OCI-LY1 (cell line): Measurements from ENCODE around the gene ADIG.

ENCODE experiments used
- H2AFZ ChIP-seq: fragments of 200-600 bp; sonication (generic), shearing (Covaris generic); 2 replicates; pipeline ENCODE4 v1.6.0; 2014; ENCODE audit warnings: antibody characterized with exemption, mild to moderate bottlenecking, low read length
- H3F3A ChIP-seq: fragments of 200-600 bp; sonication (generic), shearing (Covaris generic); 2 replicates; pipeline ENCODE4 v1.6.0; 2014; ENCODE audit warnings: mild to moderate bottlenecking, antibody characterized with exemption, low read length, moderate library complexity; ENCODE audit not compliant: insufficient read depth
- H3K27ac ChIP-seq: fragments of 200-600 bp; sonication (generic); 2 replicates; pipeline ENCODE4 v1.5.1; 2014; ENCODE audit warnings: low read length, mixed run types, mild to moderate bottlenecking, low read depth; ENCODE audit not compliant: poor library complexity, severe bottlenecking
- H3K27me3 ChIP-seq: fragments of 200-600 bp; sonication (generic); 2 replicates; pipeline ENCODE4 v1.6.0; 2014; ENCODE audit warnings: antibody characterized with exemption, mild to moderate bottlenecking, low read length, moderate library complexity; ENCODE audit not compliant: insufficient read depth
- H3K36me3 ChIP-seq: fragments of 200-600 bp; sonication (generic); 2 replicates; pipeline ENCODE4 v1.6.1; 2014; ENCODE audit warnings: mild to moderate bottlenecking, antibody characterized with exemption, low read length, moderate library complexity, mixed read lengths; ENCODE audit not compliant: insufficient read depth
- H3K4me1 ChIP-seq: fragments of 200-600 bp; sonication (generic); 2 replicates; pipeline ENCODE4 v1.5.1; 2014; ENCODE audit warnings: mild to moderate bottlenecking, low read length, moderate library complexity; ENCODE audit not compliant: insufficient read depth, severe bottlenecking
- H3K4me2 ChIP-seq: fragments of 200-600 bp; sonication (generic), shearing (Covaris generic); 2 replicates; pipeline ENCODE4 v1.6.1; 2014; ENCODE audit warnings: low read length
- H3K4me3 ChIP-seq: fragments of 200-600 bp; sonication (generic); 2 replicates; pipeline ENCODE4 v1.5.1; 2014; ENCODE audit warnings: low read length, low read depth, mild to moderate bottlenecking, mixed read lengths; ENCODE audit not compliant: poor library complexity, severe bottlenecking
- H3K79me2 ChIP-seq: fragments of 200-600 bp; shearing (Covaris generic); 2 replicates; pipeline ENCODE4 v1.6.1; 2016; ENCODE audit warnings: mixed run types, low read length, mixed read lengths; ENCODE audit not compliant: insufficient read depth
- H3K9ac ChIP-seq: fragments of 200-600 bp; sonication (generic), shearing (Covaris generic); 2 replicates; pipeline ENCODE4 v1.6.1; 2014; ENCODE audit warnings: mild to moderate bottlenecking, low read length, mixed read lengths
- H3K9me2 ChIP-seq: fragments of 200-600 bp; sonication (generic), shearing (Covaris generic); 2 replicates; pipeline ENCODE4 v1.6.1; 2014; ENCODE audit warnings: low read depth, mild to moderate bottlenecking, low read length, mixed read lengths
- H3K9me3 ChIP-seq: fragments of 200-600 bp; shearing (Covaris generic); 2 replicates; pipeline ENCODE4 v1.6.1; 2014; ENCODE audit warnings: low read length, mixed read lengths
- H4K20me1 ChIP-seq: fragments of 200-600 bp; sonication (generic), shearing (Covaris generic); 2 replicates; pipeline ENCODE4 v1.6.0; 2016; ENCODE audit warnings: mild to moderate bottlenecking, low read length; ENCODE audit not compliant: insufficient read depth
- EZH2 ChIP-seq: fragments of 200-600 bp; sonication (generic), shearing (Covaris generic); IDR thresholded peaks from 2 replicates; pipeline ENCODE4 v1.8.0; 2017; ENCODE audit warnings: borderline replicate concordance, mixed run types, mild to moderate bottlenecking, antibody characterized with exemption, low read length, moderate library complexity, mixed read lengths
- TF ChIP-seq, protein P1 (sequence below): fragments of 200-600 bp; sonication (generic), shearing (Covaris generic); IDR thresholded peaks from 2 replicates; pipeline ENCODE4 v1.5.1; 2017; ENCODE audit warnings: mild to moderate bottlenecking, antibody characterized with exemption, low read length, moderate library complexity, mixed read lengths

ADIG gene

GRCh38 chr20:38599410-38599882, 18.4 kb downstream of the ADIG start:
- H3F3A ChIP-seq, result no peaks in the 10 kb centered on the region
- H3K9me2 ChIP-seq, result no peaks in the 10 kb centered on the region
- no peaks in the 10 kb centered on the region for H3K4me1 ChIP-seq
- H3K36me3 ChIP-seq, result no peaks in the 10 kb centered on the region
- no peak overlapping the region for H3K4me3 ChIP-seq
- H4K20me1 ChIP-seq, result no peaks in the 10 kb centered on the region
- H3K9me3 ChIP-seq, result no peaks in the 10 kb centered on the region
- no peak overlapping the region for H3K9ac ChIP-seq
- no peak overlapping the region for H2AFZ ChIP-seq
- H3K4me2 ChIP-seq, result no peak overlapping the region
- H3K79me2 ChIP-seq, result no peaks in the 10 kb centered on the region
- TF ChIP-seq, protein P1, sequence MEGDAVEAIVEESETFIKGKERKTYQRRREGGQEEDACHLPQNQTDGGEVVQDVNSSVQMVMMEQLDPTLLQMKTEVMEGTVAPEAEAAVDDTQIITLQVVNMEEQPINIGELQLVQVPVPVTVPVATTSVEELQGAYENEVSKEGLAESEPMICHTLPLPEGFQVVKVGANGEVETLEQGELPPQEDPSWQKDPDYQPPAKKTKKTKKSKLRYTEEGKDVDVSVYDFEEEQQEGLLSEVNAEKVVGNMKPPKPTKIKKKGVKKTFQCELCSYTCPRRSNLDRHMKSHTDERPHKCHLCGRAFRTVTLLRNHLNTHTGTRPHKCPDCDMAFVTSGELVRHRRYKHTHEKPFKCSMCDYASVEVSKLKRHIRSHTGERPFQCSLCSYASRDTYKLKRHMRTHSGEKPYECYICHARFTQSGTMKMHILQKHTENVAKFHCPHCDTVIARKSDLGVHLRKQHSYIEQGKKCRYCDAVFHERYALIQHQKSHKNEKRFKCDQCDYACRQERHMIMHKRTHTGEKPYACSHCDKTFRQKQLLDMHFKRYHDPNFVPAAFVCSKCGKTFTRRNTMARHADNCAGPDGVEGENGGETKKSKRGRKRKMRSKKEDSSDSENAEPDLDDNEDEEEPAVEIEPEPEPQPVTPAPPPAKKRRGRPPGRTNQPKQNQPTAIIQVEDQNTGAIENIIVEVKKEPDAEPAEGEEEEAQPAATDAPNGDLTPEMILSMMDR, result no peak
- TF ChIP-seq EZH2, result no peak
- H3K27me3 ChIP-seq, result peaks cover 7% of the 10 kb centered on the region; the same call in 1 of the 2 replicates
- no peak overlapping the region for H3K27ac ChIP-seq

- Histone ChIP-seq H3K4me3 (no peak overlapping the region), H3K9ac (no peak overlapping the region), H4K20me1 (no peaks in the 10 kb centered on the region), H3K4me2 (no peak overlapping the region), H2AFZ (no peak overlapping the region), H3K9me2 (no peaks in the 10 kb centered on the region), H3K4me1 (no peaks in the 10 kb centered on the region), H3K9me3 (no peaks in the 10 kb centered on the region), H3K27me3 (peaks cover 7% of the 10 kb centered on the region; the same call in 1 of the 2 replicates), H3K27ac (no peak overlapping the region), H3K36me3 (no peaks in the 10 kb centered on the region), H3K79me2 (no peaks in the 10 kb centered on the region), H3F3A (no peaks in the 10 kb centered on the region)
- TF ChIP-seq, protein P1, result no peak
- no peak for TF ChIP-seq EZH2
Observed at GRCh38 chr20:38600057-38600456, 19.1 kb downstream of the ADIG start.

DNA sequence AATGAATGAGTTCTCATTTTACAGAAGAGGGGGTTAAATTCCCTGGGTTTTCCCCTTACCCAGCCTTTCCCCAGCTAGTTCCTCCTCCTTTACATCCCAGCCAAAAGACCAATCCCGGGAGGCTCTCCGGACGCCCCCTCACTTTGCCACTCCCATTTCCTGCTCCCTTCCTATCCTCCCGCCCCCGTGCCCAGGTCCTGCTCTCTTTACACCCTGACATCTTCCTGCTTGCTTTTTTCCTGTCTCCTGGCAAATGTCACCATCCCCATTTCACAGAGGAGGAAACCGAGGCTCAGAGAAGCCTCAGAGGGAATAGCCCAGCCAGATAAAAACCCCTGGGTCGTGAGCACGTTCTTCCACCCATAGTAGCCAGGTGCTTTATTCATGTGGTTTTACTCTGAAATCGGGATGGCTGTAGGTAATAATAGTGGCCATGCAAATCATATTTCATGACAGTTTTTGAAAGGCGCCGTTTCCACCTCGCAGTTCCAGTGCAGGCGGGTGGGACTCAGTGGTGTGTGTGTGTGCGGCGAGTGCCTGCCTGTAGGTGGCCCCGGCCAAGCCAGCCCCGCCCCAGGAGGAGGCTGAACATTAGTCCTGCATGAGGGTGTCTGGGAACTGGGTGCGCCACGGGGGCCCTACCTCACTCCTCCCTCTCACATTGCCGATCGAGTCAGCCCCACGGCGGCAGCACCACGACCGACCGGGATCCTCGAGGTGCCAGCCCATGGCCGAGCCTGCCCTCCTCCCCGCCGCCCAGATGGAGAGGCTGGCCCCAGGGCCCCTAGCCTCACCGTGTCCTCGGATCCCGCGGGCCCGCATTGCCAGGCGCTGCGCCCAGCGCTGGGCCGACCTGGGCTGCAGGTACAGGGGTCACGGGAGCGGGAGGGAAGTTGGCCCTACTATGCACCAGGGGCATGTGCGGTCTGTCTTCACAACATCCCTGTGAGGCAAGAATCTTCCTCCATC, 20.5 kb downstream of the ADIG start, which contains the start of gene ARHGAP40:
TSS of gene ARHGAP40 (plus strand) at position 594 of the 969 bp plus-strand sequence.
- Histone ChIP-seq H3K27ac (no peak within 1 kb of the TSS), H3K79me2 (no peaks in the 10 kb centered on the region), H3K4me2 (peak within 1 kb of the TSS; percentile 26; the same call in 1 of the 2 replicates), H3F3A (no peaks in the 10 kb centered on the region), H3K27me3 (peaks cover 7% of the 10 kb centered on the region; the same call in 1 of the 2 replicates), H3K36me3 (no peaks in the 10 kb centered on the region), H3K9ac (no peak within 1 kb of the TSS), H3K9me2 (no peaks in the 10 kb centered on the region), H2AFZ (no peak within 1 kb of the TSS), H4K20me1 (no peaks in the 10 kb centered on the region), H3K4me3 (no peak within 1 kb of the TSS), H3K9me3 (no peaks in the 10 kb centered on the region), H3K4me1 (no peaks in the 10 kb centered on the region)
- no peak for TF ChIP-seq EZH2
- TF ChIP-seq, protein P1, result no peak
